Occipital lobe (tissue), 2 donors: ENCODE data around the gene SCNN1A. TPM values are rescaled to one million over a fixed set of nuclear protein-coding genes. Genes with fewer than 3 reads are reported as not detected.

Experiments
- DNase-seq: peaks from one replicate; lab custom pipeline; 2025; lab: John Stamatoyannopoulos, UW
- total RNA-seq: library from RNA; depleted of rRNA; stranded (reverse); fragments of >200 nt; gene quantifications from one replicate; pipeline ENCODE4 v1.2.3, GENCODE V29; 2014

The SCNN1A gene
- total RNA-seq, 1 donor from 2014 or later, result not detected

GRCh38 chr12:6321905-6322304, 53.5 kb downstream of the SCNN1A start:
- no peak for DNase-seq

- DNase-seq, result no peak
Measured at GRCh38 chr12:6319446-6319845, 55.9 kb downstream of the SCNN1A start.

GRCh38 chr12:6318440-6318879, 56.9 kb downstream of the SCNN1A start:
- no peak for DNase-seq

GRCh38 chr12:6317693-6318439, 57.5 kb downstream of the SCNN1A start:
- no peak for DNase-seq

- DNase-seq, result no peak
Measured at GRCh38 chr12:6316921-6317692, 58.3 kb downstream of the SCNN1A start.

- no peak for DNase-seq
Measured at GRCh38 chr12:6315704-6316597, 59.4 kb downstream of the SCNN1A start.

- no peak for DNase-seq
Measured at GRCh38 chr12:6315184-6315583, 60.2 kb downstream of the SCNN1A start.

- no peak for DNase-seq
Measured at GRCh38 chr12:6314776-6315175, 60.6 kb downstream of the SCNN1A start.

- no peak for DNase-seq
Measured at GRCh38 chr12:6313326-6313940, 61.9 kb downstream of the SCNN1A start.

- no peak for DNase-seq
Measured at GRCh38 chr12:6312529-6313325, 62.6 kb downstream of the SCNN1A start.

GRCh38 chr12:6311822-6312528, 63.4 kb downstream of the SCNN1A start:
- DNase-seq, result no peak

- no peak for DNase-seq
Measured at GRCh38 chr12:6310771-6311610, 64.4 kb downstream of the SCNN1A start.

GRCh38 chr12:6307529-6307928, 67.8 kb downstream of the SCNN1A start:
- DNase-seq, result no peak

GRCh38 chr12:6306599-6307220, 68.7 kb downstream of the SCNN1A start:
- DNase-seq, result no peak

- DNase-seq, result no peak
Measured at GRCh38 chr12:6306151-6306550, 69.2 kb downstream of the SCNN1A start.

GRCh38 chr12:6303071-6303470, 72.3 kb downstream of the SCNN1A start:
- no peak for DNase-seq

GRCh38 chr12:6302621-6303020, 72.7 kb downstream of the SCNN1A start:
- DNase-seq, result no peak

GRCh38 chr12:6301721-6302120, 73.6 kb downstream of the SCNN1A start:
- DNase-seq, result no peak
